H9 (cell line): Measurements from ENCODE around the gene ST7L. TPM values are rescaled to one million over a fixed set of nuclear protein-coding genes. Genes with fewer than 3 reads are reported as not detected.

Source experiments
- DNase-seq: peaks from one replicate; pipeline ENCODE4 v3.0.0-alpha.2; 2017
- H2AFZ ChIP-seq: one replicate; pipeline ENCODE4 v1.6.1; 2013; ENCODE audit warnings: mild to moderate bottlenecking, low read length, control low read depth, moderate library complexity
- H2AK5ac ChIP-seq: 2 replicates; pipeline ENCODE4 v1.6.1; 2013; ENCODE audit warnings: low read length, control low read depth, mixed read lengths; ENCODE audit not compliant: insufficient read length
- H2BK120ac ChIP-seq: one replicate; pipeline ENCODE4 v1.6.1; 2013; ENCODE audit warnings: low read depth, mild to moderate bottlenecking, low read length, control low read depth, inconsistent platforms; ENCODE audit not compliant: poor library complexity, severe bottlenecking
- H2BK12ac ChIP-seq: 2 replicates; pipeline ENCODE4 v1.6.1; 2013; ENCODE audit warnings: low read length, control low read depth, mixed read lengths, low read depth; ENCODE audit not compliant: insufficient read length
- H2BK15ac ChIP-seq: 2 replicates; pipeline ENCODE4 v1.6.1; 2013; ENCODE audit warnings: low read depth, low read length, control low read depth
- H2BK20ac ChIP-seq: one replicate; pipeline ENCODE4 v1.6.1; 2013; ENCODE audit warnings: low read depth, mild to moderate bottlenecking, low read length, control low read depth, inconsistent platforms; ENCODE audit not compliant: poor library complexity, severe bottlenecking
- H2BK5ac ChIP-seq: 2 replicates; pipeline ENCODE4 v1.6.1; 2013; ENCODE audit warnings: low read length, control low read depth, mixed read lengths; ENCODE audit not compliant: insufficient read length
- H3K14ac ChIP-seq: 2 replicates; pipeline ENCODE4 v1.6.1; 2013; ENCODE audit warnings: low read length, control low read depth; ENCODE audit not compliant: insufficient read depth
- H3K18ac ChIP-seq: 2 replicates; pipeline ENCODE4 v1.6.1; 2013; ENCODE audit warnings: low read depth, mild to moderate bottlenecking, mixed read lengths, low read length, control low read depth; ENCODE audit not compliant: insufficient read length
- H3K23ac ChIP-seq: 2 replicates; pipeline ENCODE4 v1.6.1; 2013; ENCODE audit warnings: low read length, control low read depth, mixed read lengths, low read depth; ENCODE audit not compliant: insufficient read length
- H3K23me2 ChIP-seq: 2 replicates; pipeline ENCODE4 v1.6.1; 2013; ENCODE audit warnings: low read depth, mild to moderate bottlenecking, mixed read lengths, low read length, control low read depth; ENCODE audit not compliant: insufficient read length, poor library complexity, severe bottlenecking
- H3K27ac ChIP-seq: 2 replicates; pipeline ENCODE4 v1.5.1; 2013; ENCODE audit warnings: low read length, control low read depth, mixed read lengths, low read depth; ENCODE audit not compliant: insufficient read length
- H3K27me3 ChIP-seq: 2 replicates; pipeline ENCODE4 v1.6.1; 2013; ENCODE audit warnings: low read length, control low read depth, inconsistent platforms; ENCODE audit not compliant: insufficient read depth
- H3K4ac ChIP-seq: 2 replicates; pipeline ENCODE4 v1.6.1; 2013; ENCODE audit warnings: low read depth, mild to moderate bottlenecking, control low read depth, inconsistent platforms, low read length, moderate library complexity
- H3K4me1 ChIP-seq: 2 replicates; pipeline ENCODE4 v1.6.1; 2013; ENCODE audit warnings: low read length, control low read depth, inconsistent platforms; ENCODE audit not compliant: insufficient read depth
- H3K4me2 ChIP-seq: 2 replicates; pipeline ENCODE4 v1.6.1; 2013; ENCODE audit warnings: low read length, control low read depth, mixed read lengths; ENCODE audit not compliant: insufficient read length, insufficient read depth
- H3K56ac ChIP-seq: 2 replicates; pipeline ENCODE4 v1.6.1; 2013; ENCODE audit warnings: low read depth, mild to moderate bottlenecking, mixed read lengths, low read length, control low read depth; ENCODE audit not compliant: insufficient read length
- H3K79me1 ChIP-seq: 2 replicates; pipeline ENCODE4 v1.6.1; 2013; ENCODE audit warnings: low read depth, mild to moderate bottlenecking, moderate library complexity, low read length, control low read depth, inconsistent platforms; ENCODE audit not compliant: insufficient read depth, poor library complexity, severe bottlenecking
- H3K79me2 ChIP-seq: 2 replicates; pipeline ENCODE4 v1.6.1; 2013; ENCODE audit warnings: low read length, control low read depth, inconsistent platforms; ENCODE audit not compliant: insufficient read depth
- H3K9ac ChIP-seq: 2 replicates; pipeline ENCODE4 v1.6.1; 2013; ENCODE audit warnings: low read length, control low read depth, mixed read lengths; ENCODE audit not compliant: insufficient read length; ENCODE audit errors: extremely low read depth
- H3K9me3 ChIP-seq: one replicate; pipeline ENCODE4 v1.6.1; 2013; ENCODE audit warnings: low read depth, low read length, inconsistent platforms; ENCODE audit not compliant: control insufficient read depth
- H3T11ph ChIP-seq: one replicate; pipeline ENCODE4 v1.6.1; 2013; ENCODE audit warnings: mild to moderate bottlenecking, low read length, control low read depth, inconsistent platforms
- H4K20me1 ChIP-seq: one replicate; pipeline ENCODE4 v1.6.1; 2013; ENCODE audit not compliant: control insufficient read depth, insufficient read length, insufficient read depth
- H4K5ac ChIP-seq: 2 replicates; pipeline ENCODE4 v1.6.1; 2013; ENCODE audit warnings: low read depth, mild to moderate bottlenecking, mixed read lengths, low read length, control low read depth; ENCODE audit not compliant: insufficient read length
- H4K8ac ChIP-seq: replicated peaks from 2 replicates; pipeline ENCODE4 v1.6.1; 2013; ENCODE audit warnings: low read length, control low read depth, mixed read lengths, low read depth; ENCODE audit not compliant: insufficient read length
- H4K91ac ChIP-seq: 2 replicates; pipeline ENCODE4 v1.6.1; 2013; ENCODE audit warnings: low read depth, mild to moderate bottlenecking, moderate library complexity, mixed read lengths, low read length, control low read depth; ENCODE audit not compliant: insufficient read length
- H3K27ac Mint-ChIP-seq, 3 experiments: 2 replicates in 2 of 3; 3 replicates in 1 of 3; pipeline ENCODE4 v1.8.0; 2020 to 2021; ENCODE audit warnings: mixed read lengths in 3 of 3, mild to moderate bottlenecking in 1 of 3, moderate library complexity in 1 of 3
- H3K27me3 Mint-ChIP-seq: 2 replicates; pipeline ENCODE4 v1.8.0; 2021; ENCODE audit warnings: low read depth, mild to moderate bottlenecking, moderate library complexity, mixed read lengths
- H3K36me3 Mint-ChIP-seq, 3 experiments: 2 replicates in 2 of 3; 3 replicates in 1 of 3; pipeline ENCODE4 v1.8.0; 2020 to 2021; ENCODE audit warnings: low read depth in 3 of 3, mixed read lengths in 3 of 3; ENCODE audit not compliant: insufficient read depth in 1 of 3
- H3K4me1 Mint-ChIP-seq, 2 experiments: 2 replicates each; pipeline ENCODE4 v1.8.0; 2020; ENCODE audit warnings: mixed read lengths in 2 of 2
- H3K4me3 Mint-ChIP-seq, 2 experiments: 2 replicates in 1 of 2; 3 replicates in 1 of 2; pipeline ENCODE4 v1.8.0; 2020 to 2021; ENCODE audit warnings: mild to moderate bottlenecking in 2 of 2, mixed read lengths in 2 of 2, moderate library complexity in 1 of 2
- H3K9me3 Mint-ChIP-seq, 2 experiments: 2 replicates in 1 of 2; 3 replicates in 1 of 2; pipeline ENCODE4 v1.8.0; 2020; ENCODE audit warnings: mild to moderate bottlenecking in 2 of 2, mixed read lengths in 2 of 2, moderate library complexity in 1 of 2
- total RNA-seq: library from RNA; stranded (reverse); gene quantifications from 2 replicates; pipeline ENCODE4 v1.2.1, GENCODE V29; 2021
- TF ChIP-seq, protein P1 (sequence below): fragments of 200-600 bp; sonication (generic); conservative IDR thresholded peaks from 3 replicates; pipeline ENCODE4 v1.8.0; 2021; ENCODE audit warnings: antibody characterized with exemption, mild to moderate bottlenecking

Gene ST7L
- total RNA-seq, 1 experiment from 2014 or later: 16.0 TPM

DNA sequence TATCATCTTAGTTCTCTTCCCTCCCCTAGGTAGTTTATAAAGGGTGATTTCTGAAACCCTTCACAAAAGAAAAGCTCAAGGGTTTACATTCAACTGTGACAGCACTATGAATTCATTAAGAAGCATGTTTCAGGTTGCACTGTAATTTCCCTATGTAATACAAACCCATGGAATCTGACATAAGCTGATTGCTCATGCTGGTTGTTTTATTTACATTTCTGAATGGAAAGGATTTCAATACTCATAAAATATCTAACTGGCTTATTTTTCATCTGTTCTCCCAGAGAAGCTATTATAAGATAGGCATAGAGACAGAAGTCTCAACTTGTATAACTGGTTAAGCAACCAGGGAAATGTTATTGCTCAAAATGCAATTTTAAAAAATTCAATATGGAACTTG, 89.6 kb downstream of the ST7L start:
- Mint-ChIP-seq H3K27me3 (no peaks in the 10 kb centered on the region), H3K27ac (no peak overlapping the region), H3K4me1 (peaks cover 27 to 28% of the 10 kb centered on the region in 2 experiments), H3K36me3 (peaks cover 0 to 7% (median 3%) of the 10 kb centered on the region in 3 experiments; a peak in 2 of 7 replicates), H3K4me3 (no peak overlapping the region), H3K9me3 (no peaks in the 10 kb centered on the region)
- no peaks in the 10 kb centered on the region for H3K9me3 ChIP-seq
- no peak overlapping the region for H3K4me2 ChIP-seq
- no peak overlapping the region for H2AFZ ChIP-seq
- H3K18ac ChIP-seq: no peak overlapping the region
- H3K23me2 ChIP-seq: no peaks in the 10 kb centered on the region
- no peaks in the 10 kb centered on the region for H4K20me1 ChIP-seq
- no peak overlapping the region for H2AK5ac ChIP-seq
- no peak overlapping the region for H2BK120ac ChIP-seq
- H3K56ac ChIP-seq: no peak overlapping the region
- H3K27me3 ChIP-seq: no peaks in the 10 kb centered on the region
- no peaks in the 10 kb centered on the region for H3K79me2 ChIP-seq
- H3K27ac ChIP-seq: no peak overlapping the region
- H2BK12ac ChIP-seq: no peak overlapping the region
- H2BK20ac ChIP-seq: no peak overlapping the region
- TF ChIP-seq, protein P1, sequence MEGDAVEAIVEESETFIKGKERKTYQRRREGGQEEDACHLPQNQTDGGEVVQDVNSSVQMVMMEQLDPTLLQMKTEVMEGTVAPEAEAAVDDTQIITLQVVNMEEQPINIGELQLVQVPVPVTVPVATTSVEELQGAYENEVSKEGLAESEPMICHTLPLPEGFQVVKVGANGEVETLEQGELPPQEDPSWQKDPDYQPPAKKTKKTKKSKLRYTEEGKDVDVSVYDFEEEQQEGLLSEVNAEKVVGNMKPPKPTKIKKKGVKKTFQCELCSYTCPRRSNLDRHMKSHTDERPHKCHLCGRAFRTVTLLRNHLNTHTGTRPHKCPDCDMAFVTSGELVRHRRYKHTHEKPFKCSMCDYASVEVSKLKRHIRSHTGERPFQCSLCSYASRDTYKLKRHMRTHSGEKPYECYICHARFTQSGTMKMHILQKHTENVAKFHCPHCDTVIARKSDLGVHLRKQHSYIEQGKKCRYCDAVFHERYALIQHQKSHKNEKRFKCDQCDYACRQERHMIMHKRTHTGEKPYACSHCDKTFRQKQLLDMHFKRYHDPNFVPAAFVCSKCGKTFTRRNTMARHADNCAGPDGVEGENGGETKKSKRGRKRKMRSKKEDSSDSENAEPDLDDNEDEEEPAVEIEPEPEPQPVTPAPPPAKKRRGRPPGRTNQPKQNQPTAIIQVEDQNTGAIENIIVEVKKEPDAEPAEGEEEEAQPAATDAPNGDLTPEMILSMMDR: no peak
- H2BK5ac ChIP-seq: no peak overlapping the region
- no peak overlapping the region for H3K9ac ChIP-seq
- H2BK15ac ChIP-seq: no peak overlapping the region
- H3K14ac ChIP-seq: no peak overlapping the region
- no peak overlapping the region for H4K8ac ChIP-seq
- H3K79me1 ChIP-seq: no peaks in the 10 kb centered on the region
- no peak overlapping the region for H4K5ac ChIP-seq
- H3K4ac ChIP-seq: no peak overlapping the region
- H3K23ac ChIP-seq: peak overlapping the region; percentile 70
- no peak overlapping the region for H3T11ph ChIP-seq
- DNase-seq: no peak
- peaks cover 3% of the 10 kb centered on the region; the same call in 1 of the 2 replicates for H3K4me1 ChIP-seq
- no peak overlapping the region for H4K91ac ChIP-seq
